ENCODE measurements around the gene HSPA5.
A peak's percentile ranks its signal among the peaks of the same experiment; 100 is the strongest.
"Not testable (repeated sequence)": the region's sequence is repeated elsewhere in the genome, so short reads cannot be mapped to it uniquely, and the experiment has no call there.

The HSPA5 gene

GRCh38 chr9:125241000-125241862 is at the start of gene HSPA5:
Gene HSPA5 (minus strand): TSS chr9:125241343. CDS start chr9:125241126, 217 bp downstream.
- peak; percentile 99 for DNase-seq (ENCODE audit: low read depth)

DNA sequence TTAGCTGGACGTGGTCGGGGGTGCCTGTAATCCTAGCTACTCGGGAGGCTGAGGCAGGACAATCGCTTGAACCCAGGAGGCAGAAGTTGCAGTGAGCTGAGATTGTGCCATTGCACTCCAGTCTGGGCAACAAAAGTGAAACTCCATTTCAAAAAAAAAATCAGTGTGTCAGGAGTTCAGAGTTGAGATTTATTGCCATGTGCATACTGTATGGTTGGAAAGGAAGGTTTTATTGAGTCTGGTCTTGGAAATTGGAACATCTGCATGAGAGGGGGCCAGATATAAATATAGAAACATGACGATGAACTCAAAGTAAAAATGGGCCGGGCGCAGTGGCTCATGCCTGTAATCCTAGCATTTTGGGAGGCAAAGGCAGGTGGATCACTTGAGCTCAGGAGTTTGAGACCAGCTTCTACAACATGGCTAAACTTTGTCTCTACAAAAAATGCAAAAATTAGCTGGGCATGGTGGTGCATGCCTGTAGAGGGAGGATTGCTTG is 45.8 kb upstream of the HSPA5 start:
- not testable (repeated sequence) for DNase-seq (ENCODE audit: low read depth)

DNA sequence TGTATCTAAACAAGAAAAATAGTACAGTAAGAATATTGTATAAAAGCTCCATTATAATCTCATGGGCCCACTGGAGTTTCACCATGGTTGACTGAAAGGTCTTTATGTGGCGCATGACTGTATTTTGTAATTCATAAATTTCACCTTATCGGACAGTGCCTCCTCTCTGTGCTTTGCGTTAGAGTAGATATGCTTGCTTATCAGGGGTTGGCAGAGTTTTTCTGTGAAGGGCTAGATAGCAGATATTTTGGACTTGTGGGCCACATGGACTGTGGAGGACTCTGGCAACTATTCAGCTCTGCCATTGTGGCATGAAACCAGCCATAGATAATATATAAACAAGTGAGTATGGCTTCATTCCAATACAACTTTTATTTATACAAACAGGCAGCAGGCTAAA is 43.7 kb upstream of the HSPA5 start:
- no peak for DNase-seq (ENCODE audit: low read depth)

DNA sequence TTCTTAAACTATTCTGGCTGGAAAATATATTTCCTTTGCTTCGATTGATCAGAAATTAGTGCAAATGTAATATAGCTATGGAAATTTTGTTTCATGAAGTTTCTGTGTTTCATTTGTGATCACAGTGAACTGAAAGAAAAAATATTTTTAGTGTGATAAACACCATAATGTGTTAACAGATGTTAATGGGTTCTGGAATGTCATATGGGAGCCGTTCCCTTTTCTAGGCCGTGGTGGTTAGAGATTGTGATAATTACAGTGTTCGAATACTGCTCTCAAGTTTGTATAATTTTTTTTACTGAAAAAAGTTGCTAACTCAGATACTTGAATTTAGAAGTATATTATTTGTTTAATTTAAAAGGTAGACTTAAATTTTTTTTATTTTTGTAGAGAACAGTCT is 39.8 kb upstream of the HSPA5 start:
- DNase-seq (ENCODE audit: low read depth) = no peak

DNA sequence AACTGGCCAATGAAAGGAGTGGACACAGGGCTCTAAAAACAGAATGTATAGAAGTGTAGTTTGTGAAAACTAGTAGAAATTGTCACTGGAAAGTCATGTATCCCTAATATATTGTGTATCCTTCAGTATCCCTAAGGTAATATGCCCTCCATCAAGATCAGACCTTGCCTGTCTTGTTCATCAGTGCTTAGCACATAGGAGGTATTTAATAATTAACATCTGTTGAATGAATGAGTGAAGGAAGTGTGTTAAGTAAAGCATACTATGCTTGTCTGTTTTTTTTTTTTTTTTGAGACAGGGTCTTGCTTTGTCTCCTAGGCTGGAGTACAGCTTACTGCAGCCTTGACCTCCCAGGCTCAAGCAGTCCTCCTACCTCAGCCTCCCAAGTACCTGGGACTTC is 36.3 kb upstream of the HSPA5 start:
- no peak for DNase-seq (ENCODE audit: low read depth)

GRCh38 chr9:125276771-125277170 is 35.6 kb upstream of the HSPA5 start:
- no peak for DNase-seq (ENCODE audit: low read depth)

GRCh38 chr9:125272697-125273096 is 31.6 kb upstream of the HSPA5 start:
- DNase-seq (ENCODE audit: low read depth) = no peak

- no peak for DNase-seq (ENCODE audit: low read depth)
Observed at GRCh38 chr9:125271081-125271480, 29.9 kb upstream of the HSPA5 start.

DNA sequence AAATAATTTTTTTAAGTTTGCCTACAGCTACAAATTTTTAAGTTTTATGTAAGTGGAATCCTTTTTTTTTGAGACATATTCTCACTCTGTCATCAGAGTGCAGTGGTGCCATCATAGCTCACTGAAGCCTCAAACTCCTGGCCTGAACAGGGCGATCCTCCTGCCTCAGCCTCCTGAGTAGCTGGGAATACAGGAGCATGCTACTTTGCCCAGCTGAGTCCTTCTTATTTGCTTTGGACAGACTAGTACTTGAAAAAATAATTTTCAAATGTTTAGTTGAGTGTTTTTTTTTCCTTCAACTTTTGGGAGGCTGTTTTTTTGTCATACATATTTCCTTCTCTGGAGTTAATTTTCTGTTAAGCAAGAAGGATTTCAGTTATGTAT is 27.9 kb upstream of the HSPA5 start:
- DNase-seq (ENCODE audit: low read depth) = no peak

DNA sequence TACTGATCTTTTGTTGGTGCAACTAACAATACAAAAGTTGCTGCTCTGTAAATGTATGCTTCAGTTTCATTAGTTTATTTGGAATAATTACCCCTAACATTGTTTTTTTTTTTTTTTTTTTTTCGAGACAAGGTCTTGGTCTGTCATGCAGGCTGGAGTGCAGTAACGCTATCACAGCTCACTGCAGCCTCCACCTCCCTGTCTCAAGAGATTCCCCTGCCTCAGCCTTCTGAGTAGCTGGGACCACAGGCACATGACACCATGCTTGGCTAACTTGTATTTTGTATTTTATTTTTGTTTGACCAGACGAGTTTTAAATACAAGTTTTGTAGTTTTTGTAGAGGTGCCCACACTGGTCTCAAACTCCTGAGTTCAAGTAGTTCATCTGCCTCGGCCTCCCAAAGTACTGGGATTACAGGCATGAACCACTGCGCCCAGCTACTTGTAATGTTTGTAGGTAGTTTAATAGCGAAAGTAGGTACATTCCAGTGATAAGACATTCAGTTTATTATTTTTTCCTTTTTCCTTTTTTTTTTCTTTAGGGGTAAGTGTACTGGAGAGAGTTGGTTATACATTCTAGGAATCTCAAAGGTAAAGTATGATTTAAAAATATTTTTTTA is 27.4 kb upstream of the HSPA5 start:
- no peak for DNase-seq (ENCODE audit: low read depth)

- not testable (repeated sequence) for DNase-seq (ENCODE audit: low read depth)
Observed at GRCh38 chr9:125264068-125264467, 22.9 kb upstream of the HSPA5 start.

DNA sequence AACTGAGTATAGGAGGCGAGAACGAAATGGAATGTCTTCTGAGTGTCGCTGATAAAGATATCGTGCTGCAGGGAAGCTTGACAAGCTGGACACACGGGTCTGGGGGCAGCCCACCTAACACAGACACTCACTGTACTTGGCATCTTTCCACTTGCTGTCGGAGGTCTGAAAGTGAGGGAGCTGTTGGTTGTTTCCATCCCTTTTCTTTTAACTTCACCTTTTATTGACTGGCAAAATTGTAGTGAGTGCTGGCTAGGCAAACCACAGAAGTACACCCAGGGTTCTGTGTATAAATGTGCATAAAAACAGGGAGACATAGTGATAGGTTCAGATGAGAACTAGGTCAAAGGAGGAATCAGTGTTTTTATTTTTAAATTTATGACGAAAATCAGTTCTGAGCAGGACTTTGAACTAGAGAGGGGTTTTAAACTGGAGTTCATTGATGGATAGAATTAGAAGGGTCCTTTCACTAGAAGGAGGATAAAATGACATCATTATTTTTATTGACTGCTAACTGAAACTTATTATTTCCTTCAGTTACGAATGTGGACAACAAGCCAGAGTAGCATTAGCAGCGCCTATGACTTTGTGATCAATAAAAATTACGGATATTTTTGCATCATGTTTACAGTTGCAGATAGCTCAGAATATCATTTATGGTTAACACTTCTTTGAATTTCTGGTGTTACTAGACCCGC is 21.3 kb upstream of the HSPA5 start:
- DNase-seq (ENCODE audit: low read depth) = no peak

- DNase-seq (ENCODE audit: low read depth) = peak; percentile 85
Observed at GRCh38 chr9:125261501-125262293, 20.6 kb upstream of the HSPA5 start, which contains the start of gene GAPVD1. Gene GAPVD1 (plus strand): TSS chr9:125261826. CDS start chr9:125298922, 37,096 bp downstream.

- DNase-seq (ENCODE audit: low read depth) = no peak
Observed at GRCh38 chr9:125260561-125260960, 19.4 kb upstream of the HSPA5 start.

DNA sequence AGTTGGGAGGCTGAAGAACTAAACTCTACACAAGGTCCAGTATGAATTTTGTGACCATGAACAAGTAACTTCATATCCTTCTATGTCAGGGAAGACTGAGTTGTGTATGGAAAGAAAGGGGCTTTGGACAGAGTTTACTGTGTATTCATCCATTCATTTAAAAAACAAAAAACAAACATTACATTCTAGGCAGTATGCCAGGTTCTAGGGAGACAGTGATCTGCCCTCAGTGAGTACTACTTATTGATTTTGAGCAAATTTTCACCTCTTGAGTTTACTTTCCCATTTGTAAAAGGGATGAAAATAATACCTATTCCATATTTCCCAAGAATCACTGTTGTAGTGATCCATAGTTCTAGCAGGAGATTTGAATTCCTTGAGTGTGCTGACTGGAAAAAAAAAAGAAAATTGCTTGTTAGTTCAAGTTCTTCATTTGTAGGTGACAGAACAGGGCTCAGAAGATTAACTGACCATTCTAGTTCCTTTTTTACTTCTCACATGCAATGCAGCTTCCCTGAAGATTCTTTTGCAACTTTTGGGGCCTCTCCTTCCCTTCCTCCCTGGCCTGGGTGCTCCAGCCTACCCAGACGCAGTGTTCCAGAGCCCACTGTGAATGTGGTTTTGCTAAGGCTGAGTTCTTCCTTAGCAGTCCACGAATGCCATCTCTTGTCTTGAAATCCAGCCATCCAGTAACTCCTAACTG is 17.8 kb upstream of the HSPA5 start:
- no peak for DNase-seq (ENCODE audit: low read depth)

GRCh38 chr9:125258160-125258785 is 17.1 kb upstream of the HSPA5 start:
- no peak for DNase-seq (ENCODE audit: low read depth)

DNA sequence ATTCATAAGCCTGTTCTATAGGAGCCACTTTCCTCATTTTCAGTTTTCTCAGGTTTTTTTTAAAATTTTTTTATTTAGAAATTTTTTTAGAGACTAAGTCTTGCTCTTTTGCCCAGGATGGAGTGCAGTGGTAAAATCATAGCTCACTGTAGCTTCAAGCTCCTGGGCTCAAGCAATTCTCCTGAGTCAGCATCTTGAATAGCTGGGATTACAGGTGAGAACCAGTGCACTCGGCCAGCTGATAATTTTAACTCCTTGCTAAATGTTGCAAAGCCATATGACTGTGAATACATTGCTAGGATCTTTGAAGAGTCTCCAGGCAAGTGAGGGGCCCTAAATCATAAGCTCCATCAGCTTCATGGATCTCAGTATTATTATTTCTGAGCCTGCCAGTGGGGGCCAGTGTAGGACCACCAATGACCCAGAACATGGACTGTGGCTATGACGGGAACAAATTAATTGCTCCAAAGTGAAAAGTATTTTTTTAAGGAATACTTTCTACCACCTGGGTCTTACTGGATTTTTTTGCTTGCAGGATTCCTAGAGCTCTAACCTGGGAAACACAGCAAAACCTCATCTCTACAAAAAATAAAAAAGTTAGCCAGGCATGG is 14.7 kb upstream of the HSPA5 start:
- no peak for DNase-seq (ENCODE audit: low read depth)

DNA sequence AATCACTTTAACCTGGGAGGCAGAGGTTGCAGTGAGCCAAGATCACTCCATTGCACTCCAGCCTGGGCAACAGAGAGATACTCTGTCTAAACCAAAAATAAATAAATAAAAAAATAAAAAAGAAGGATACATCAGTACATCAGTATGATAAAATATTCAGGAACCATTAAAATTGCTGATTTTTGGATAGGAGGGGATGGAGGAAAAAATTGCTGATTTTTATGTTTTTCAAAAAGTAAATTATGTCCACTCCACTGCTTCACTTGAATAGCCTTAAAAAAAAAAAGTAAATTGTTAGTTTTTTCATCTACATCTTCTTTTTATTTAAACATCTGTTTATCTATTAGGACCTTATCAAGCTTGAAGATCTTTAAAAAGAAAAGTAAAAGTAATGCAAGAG is 13.1 kb upstream of the HSPA5 start:
- no peak for DNase-seq (ENCODE audit: low read depth)

- DNase-seq (ENCODE audit: low read depth) = no peak
Observed at GRCh38 chr9:125246261-125246667, 5.1 kb upstream of the HSPA5 start.

DNA sequence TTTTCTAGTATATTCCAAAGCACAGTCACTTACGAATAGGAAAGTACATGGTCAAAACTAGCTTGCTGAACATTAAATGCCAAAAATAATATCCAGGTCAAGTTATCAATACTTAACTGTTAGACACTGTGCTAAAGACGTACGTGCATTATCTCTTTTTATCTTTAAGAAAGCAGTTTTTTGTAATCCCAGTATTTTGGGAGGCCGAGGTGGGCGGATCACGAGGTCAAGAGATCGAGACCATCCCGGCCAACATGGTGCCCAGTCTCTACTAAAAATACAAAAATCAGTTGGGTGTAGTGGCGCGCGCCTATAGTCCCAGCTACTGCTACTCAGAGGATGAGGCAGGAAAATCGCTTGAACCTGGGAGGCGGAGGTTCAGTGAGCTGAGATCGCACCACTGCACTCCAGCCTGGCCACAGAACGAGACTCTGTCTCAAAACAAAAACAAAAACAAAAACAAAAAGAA is 2.7 kb upstream of the HSPA5 start:
- DNase-seq (ENCODE audit: low read depth) = no peak
